Breast epithelium (tissue), 3 donors: ENCODE data around the gene WSB1.
A peak's percentile ranks its signal among the peaks of the same experiment; 100 is the strongest.

Experiments
- CTCF ChIP-seq, 3 donors: fragments of 450-650 bp; IDR thresholded peaks; one replicate each; pipeline ENCODE4 v1.5.1; 2016 to 2017; ENCODE audit warnings: antibody characterized with exemption in 3 of 3, mild to moderate bottlenecking in 3 of 3, moderate library complexity in 3 of 3
- POLR2A ChIP-seq: fragments of 450-650 bp; IDR thresholded peaks from one replicate; pipeline ENCODE4 v1.6.1; 2016; ENCODE audit warnings: antibody characterized with exemption, mild to moderate bottlenecking, moderate library complexity

DNA sequence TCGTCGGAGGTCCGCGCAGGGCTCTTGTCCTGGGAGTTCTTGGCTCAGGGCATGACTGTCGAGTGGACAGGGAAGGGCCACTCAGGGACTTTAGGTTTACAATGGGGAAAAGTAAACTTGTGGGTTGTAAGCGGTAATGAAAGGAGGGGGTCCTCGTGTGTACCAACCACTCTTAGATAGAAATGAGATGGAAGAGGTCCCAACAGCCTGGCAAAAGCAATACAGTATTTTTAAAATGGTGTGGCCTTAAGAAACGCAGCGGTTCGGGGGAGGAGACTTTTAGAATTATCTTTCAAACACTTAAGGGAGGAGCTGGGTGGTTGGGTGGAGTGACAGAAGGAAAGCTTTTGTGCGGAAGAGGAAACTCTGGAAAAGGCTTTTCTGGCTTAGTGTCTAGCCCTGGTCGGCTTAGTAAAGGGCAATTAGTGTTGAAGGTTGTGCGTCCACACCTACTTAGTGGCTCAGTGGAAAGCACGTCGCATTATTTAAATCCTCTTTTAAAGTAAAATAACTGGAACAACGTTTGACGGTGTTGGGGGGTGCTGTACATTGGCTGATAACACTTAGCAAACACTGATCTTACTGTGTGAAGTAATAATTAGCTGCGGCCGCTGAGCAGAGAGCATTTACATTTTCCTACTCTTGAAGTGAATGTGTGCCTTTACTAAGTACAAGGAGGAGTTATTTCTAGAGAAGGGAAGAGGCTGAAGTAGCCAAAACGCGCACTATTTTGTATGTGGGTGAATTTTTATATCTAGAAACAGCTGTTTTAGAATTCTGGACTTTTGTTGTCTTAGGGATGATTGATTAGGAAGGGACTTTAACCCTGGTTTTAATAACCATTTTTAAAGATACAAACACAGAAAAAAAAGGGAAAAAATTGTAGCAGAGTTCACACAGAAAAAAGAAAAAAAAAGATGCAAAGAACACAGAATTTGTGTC is 1.0 kb downstream of the WSB1 start:
- TF ChIP-seq CTCF (IDR thresholded peaks at IDR 0.05) (no peak), POLR2A (peak; percentile 45)
